HEK293T (cell line): Measurements from ENCODE around the gene TMC1.

ENCODE experiments used
- BHLHE40 ChIP-seq: fragments of 450-650 bp; IDR thresholded peaks from 2 replicates; pipeline ENCODE4 v1.6.1; 2016; ENCODE audit warnings: mild to moderate bottlenecking, moderate library complexity, borderline replicate concordance
- HDGF ChIP-seq: fragments of 450-650 bp; IDR thresholded peaks from 2 replicates; pipeline ENCODE4 v1.6.1; 2017; ENCODE audit warnings: antibody characterized with exemption, borderline replicate concordance
- NFRKB ChIP-seq: fragments of 450-650 bp; IDR thresholded peaks from 2 replicates; pipeline ENCODE4 v1.6.1; 2016; ENCODE audit warnings: mild to moderate bottlenecking, moderate library complexity
- SP1 ChIP-seq: fragments of 450-650 bp; IDR thresholded peaks from 2 replicates; pipeline ENCODE4 v1.6.1; 2017
- TARDBP ChIP-seq: fragments of 450-650 bp; IDR thresholded peaks from 2 replicates; pipeline ENCODE4 v1.6.1; 2016

DNA sequence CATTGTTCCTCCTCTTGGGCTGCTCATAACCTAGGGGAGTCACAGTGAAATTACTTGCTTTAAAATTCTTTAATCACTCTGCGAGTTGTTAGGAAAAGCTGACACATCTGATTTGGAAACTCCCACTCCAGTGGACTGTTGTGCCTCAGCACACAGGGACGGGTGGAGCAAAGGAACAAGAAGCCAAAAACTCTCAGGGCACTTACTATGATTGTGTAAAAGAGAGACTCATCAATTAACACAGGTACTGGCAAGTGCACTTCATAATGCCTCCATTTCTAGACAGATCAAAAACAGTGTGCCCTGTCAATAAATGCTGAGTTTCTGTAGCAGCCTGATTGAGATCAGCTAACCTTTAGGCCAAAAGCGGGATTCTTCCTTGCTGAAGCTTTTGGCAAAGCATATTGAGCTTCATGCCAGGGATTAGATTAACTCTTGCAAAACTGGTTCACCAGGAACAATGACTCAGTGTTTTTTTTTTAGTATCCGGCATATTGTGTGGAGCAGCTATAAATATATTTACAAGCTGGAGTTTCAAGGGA lies 55.9 kb downstream of the TMC1 start:
- TF ChIP-seq SP1 (no peak), HDGF (no peak), TARDBP (no peak), BHLHE40 (no peak), NFRKB (no peak)
